NCI-H2227 treated with DMSO at 0.1 percent for 48 hours (cell line): ENCODE results near the gene PRKAR1B.

ENCODE experiments used
- DNase-seq: peaks from one replicate; lab custom pipeline; 2025; lab: John Stamatoyannopoulos, UW

The PRKAR1B gene

GRCh38 chr7:727104-727805 is at the start of gene PRKAR1B:
PRKAR1B (minus strand) TSS chr7:727281; CDS start chr7:711505, 15,776 bp downstream.
- DNase-seq: no peak

GRCh38 chr7:776381-776780 is 49.3 kb upstream of the PRKAR1B start:
- DNase-seq: no peak

GRCh38 chr7:774161-775109 is 47.4 kb upstream of the PRKAR1B start:
- DNase-seq: no peak

- no peak for DNase-seq
Observed at GRCh38 chr7:773622-773915, 46.5 kb upstream of the PRKAR1B start.

GRCh38 chr7:772861-773621 is 46.0 kb upstream of the PRKAR1B start:
- no peak for DNase-seq

- no peak for DNase-seq
Observed at GRCh38 chr7:772392-772791, 45.3 kb upstream of the PRKAR1B start.

GRCh38 chr7:772005-772294 is 44.9 kb upstream of the PRKAR1B start:
- no peak for DNase-seq

- no peak for DNase-seq
Observed at GRCh38 chr7:771234-772004, 44.3 kb upstream of the PRKAR1B start.

GRCh38 chr7:770741-771166 is 43.7 kb upstream of the PRKAR1B start:
- no peak for DNase-seq

- no peak for DNase-seq
Observed at GRCh38 chr7:770336-770735, 43.3 kb upstream of the PRKAR1B start.

GRCh38 chr7:768881-769504 is 41.9 kb upstream of the PRKAR1B start:
- DNase-seq: no peak

GRCh38 chr7:767941-768731 is 41.1 kb upstream of the PRKAR1B start:
- peak; percentile 75 for DNase-seq

- peak; percentile 67 for DNase-seq
Observed at GRCh38 chr7:767580-767940, 40.5 kb upstream of the PRKAR1B start.

- no peak for DNase-seq
Observed at GRCh38 chr7:765383-765782, 38.3 kb upstream of the PRKAR1B start.

- DNase-seq: no peak
Observed at GRCh38 chr7:763762-764161, 36.7 kb upstream of the PRKAR1B start.

- no peak for DNase-seq
Observed at GRCh38 chr7:762885-763284, 35.8 kb upstream of the PRKAR1B start.

GRCh38 chr7:761631-762030 is 34.5 kb upstream of the PRKAR1B start:
- DNase-seq: no peak

GRCh38 chr7:761101-761500 is 34.0 kb upstream of the PRKAR1B start:
- no peak for DNase-seq

- DNase-seq: no peak
Observed at GRCh38 chr7:760006-760405, 32.9 kb upstream of the PRKAR1B start.

GRCh38 chr7:759569-759968 is 32.5 kb upstream of the PRKAR1B start:
- no peak for DNase-seq

- DNase-seq: no peak
Observed at GRCh38 chr7:757741-758163, 30.7 kb upstream of the PRKAR1B start.
